Measurements from ENCODE around the gene MPI.
A peak's percentile ranks its signal among the peaks of the same experiment; 100 is the strongest.

The MPI gene

DNA sequence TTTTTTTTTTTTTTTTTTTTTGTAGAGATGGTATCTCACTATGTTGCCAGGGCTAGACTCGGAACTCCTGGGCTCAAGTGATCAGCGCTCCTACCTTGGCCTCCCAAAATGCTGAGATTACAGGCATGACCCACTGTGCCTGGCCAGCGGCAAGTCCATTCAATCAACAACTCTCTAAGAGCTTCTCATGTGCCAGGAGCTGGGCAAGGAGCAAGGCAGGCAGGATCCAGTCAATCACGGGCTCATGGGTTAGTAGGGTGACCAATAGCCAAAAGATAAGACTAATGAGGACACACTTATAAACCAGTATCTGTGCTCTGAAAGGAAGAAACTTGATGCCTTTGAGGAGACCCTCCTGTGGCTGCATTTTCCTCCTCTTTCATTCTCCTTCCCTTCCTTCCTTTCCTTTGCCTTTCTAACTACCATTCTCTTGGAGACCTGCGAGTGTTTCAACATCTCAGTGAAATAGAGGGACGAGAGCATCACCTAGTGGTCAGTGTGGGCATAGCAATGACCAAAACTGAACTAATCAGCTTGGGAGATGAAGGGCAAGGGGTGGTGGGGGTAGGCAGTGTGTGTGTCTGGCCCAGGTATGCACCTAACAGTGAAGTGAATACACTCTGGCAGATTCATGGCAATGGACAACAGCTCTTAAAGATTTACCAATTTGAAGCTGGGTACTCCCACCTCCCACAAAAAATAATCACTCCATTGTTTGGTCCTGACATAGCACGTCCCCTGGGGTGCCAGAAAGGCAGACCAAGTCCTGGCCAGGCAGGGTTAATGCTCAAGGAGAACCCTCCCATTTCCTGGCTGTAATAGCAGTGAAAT is 60.5 kb downstream of the MPI start:
- peak; percentile 92 for DNase-seq

- DNase-seq = no peak
Measured at GRCh38 chr15:74951006-74951405, 61.2 kb downstream of the MPI start.
